ENCODE results near the gene EVX2. TPM values are rescaled to one million over a fixed set of nuclear protein-coding genes. Genes with fewer than 3 reads are reported as not detected.

The EVX2 gene
- total and polyA plus RNA-seq, 2 of the 13 experiments (the other 11 are each of a cell fraction or from before 2014, with no cell fraction given): not detected

- in situ Hi-C loops (cut with HindIII; ENCODE audit: extremely low pct_ligation_motif_present, low pct_unique_long_range_greater_than_20kb) (no loop called here), intact Hi-C loops (cut with micrococcal nuclease; ENCODE audit: unreplicated experiment) (no loop called here)
- no peak overlapping the region for H3K4me2 ChIP-seq (ENCODE audit: low read depth, low read length)
- no peaks in the 10 kb centered on the region for H3K79me2 ChIP-seq (ENCODE audit: insufficient read depth, low read length)
- no peaks in the 10 kb centered on the region for H3K9me3 ChIP-seq (ENCODE audit: low read length)
- no peak overlapping the region for H3K4me3 ChIP-seq (replicated peaks in 1 of 3; ENCODE audit: insufficient read depth in 1 of 3, low read depth in 2 of 3, low read length in 3 of 3)
- H2AFZ ChIP-seq (ENCODE audit: low read length): no peak overlapping the region
- 76% methylated on average over 70 of the region's 86 CpGs for WGBS (ENCODE audit: low lambda C conversion rate)
- no TSS peak for BruUV-seq (replicated peaks)
- H4K20me1 ChIP-seq (ENCODE audit: insufficient read depth, low read length): no peaks in the 10 kb centered on the region
- ATAC-seq (peak; percentile 72), DNase-seq (ENCODE audit: low spot score) (no peak), FAIRE-seq (no peak)
- peaks cover 0 to 74% of the 10 kb centered on the region in 2 experiments; a peak in 4 of 5 replicates for H3K27me3 ChIP-seq (ENCODE audit: control insufficient read depth in 1 of 2, insufficient read depth in 2 of 2, low read length in 2 of 2)
- ChIA-PET CTCF (ENCODE audit: low intra/inter-chr PET ratio, low total read pairs) (interaction anchor here (0.9 kb wide), 1 partner anchor 390 kb away, joined by 5 read pairs; no protein-coding TSS in a partner anchor), POLR2A (no interaction called here)
- H3K36me3 ChIP-seq (replicated peaks in 1 of 2; ENCODE audit: control insufficient read depth in 1 of 2, insufficient read depth in 2 of 2, low read length in 2 of 2): no peaks in the 10 kb centered on the region
- no peak overlapping the region for H3K9ac ChIP-seq (ENCODE audit: insufficient read depth, low read depth, low read length)
- H3K27ac ChIP-seq (ENCODE audit: extremely low read length, insufficient read depth, low read length): no peak overlapping the region
- H3K4me1 ChIP-seq (ENCODE audit: insufficient read depth, low read length): no peaks in the 10 kb centered on the region
- no peak for TF ChIP-seq NCOR1 (IDR thresholded peaks at IDR 0.05; ENCODE audit: borderline replicate concordance, low read length)
- TF ChIP-seq SRSF1 (optimal IDR thresholded peaks at IDR 0.05; ENCODE audit: low read depth, low read length): no peak
- no peak for TF ChIP-seq PTBP1 (IDR thresholded peaks at IDR 0.05; ENCODE audit: low read depth, low read length, poor library complexity, severe bottlenecking)
- TF ChIP-seq KMT2A (CRISPR knock-in tag; IDR thresholded peaks at IDR 0.05): no peak
- TF ChIP-seq ZFP37 (CRISPR knock-in tag; IDR thresholded peaks at IDR 0.05; ENCODE audit: borderline replicate concordance): no peak
- no peak for TF ChIP-seq SAP130 (CRISPR knock-in tag; IDR thresholded peaks at IDR 0.05; ENCODE audit: low read depth)
- no peak for TF ChIP-seq ZNF747 (CRISPR knock-in tag; IDR thresholded peaks at IDR 0.05; ENCODE audit: borderline replicate concordance)
- TF ChIP-seq THAP7 (CRISPR knock-in tag; IDR thresholded peaks at IDR 0.05): no peak
- TF ChIP-seq SP1 (IDR thresholded peaks at IDR 0.05): no peak
- no peak for TF ChIP-seq SP1 (CRISPR knock-in tag; IDR thresholded peaks at IDR 0.05)
- no peak for TF ChIP-seq ZNF660 (CRISPR knock-in tag; IDR thresholded peaks at IDR 0.05; ENCODE audit: borderline replicate concordance, low read depth)
- TF ChIP-seq, protein P1, sequence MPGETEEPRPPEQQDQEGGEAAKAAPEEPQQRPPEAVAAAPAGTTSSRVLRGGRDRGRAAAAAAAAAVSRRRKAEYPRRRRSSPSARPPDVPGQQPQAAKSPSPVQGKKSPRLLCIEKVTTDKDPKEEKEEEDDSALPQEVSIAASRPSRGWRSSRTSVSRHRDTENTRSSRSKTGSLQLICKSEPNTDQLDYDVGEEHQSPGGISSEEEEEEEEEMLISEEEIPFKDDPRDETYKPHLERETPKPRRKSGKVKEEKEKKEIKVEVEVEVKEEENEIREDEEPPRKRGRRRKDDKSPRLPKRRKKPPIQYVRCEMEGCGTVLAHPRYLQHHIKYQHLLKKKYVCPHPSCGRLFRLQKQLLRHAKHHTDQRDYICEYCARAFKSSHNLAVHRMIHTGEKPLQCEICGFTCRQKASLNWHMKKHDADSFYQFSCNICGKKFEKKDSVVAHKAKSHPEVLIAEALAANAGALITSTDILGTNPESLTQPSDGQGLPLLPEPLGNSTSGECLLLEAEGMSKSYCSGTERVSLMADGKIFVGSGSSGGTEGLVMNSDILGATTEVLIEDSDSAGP (CRISPR knock-in tag; IDR thresholded peaks at IDR 0.05; ENCODE audit: borderline replicate concordance): no peak
- TF ChIP-seq, protein P2, sequence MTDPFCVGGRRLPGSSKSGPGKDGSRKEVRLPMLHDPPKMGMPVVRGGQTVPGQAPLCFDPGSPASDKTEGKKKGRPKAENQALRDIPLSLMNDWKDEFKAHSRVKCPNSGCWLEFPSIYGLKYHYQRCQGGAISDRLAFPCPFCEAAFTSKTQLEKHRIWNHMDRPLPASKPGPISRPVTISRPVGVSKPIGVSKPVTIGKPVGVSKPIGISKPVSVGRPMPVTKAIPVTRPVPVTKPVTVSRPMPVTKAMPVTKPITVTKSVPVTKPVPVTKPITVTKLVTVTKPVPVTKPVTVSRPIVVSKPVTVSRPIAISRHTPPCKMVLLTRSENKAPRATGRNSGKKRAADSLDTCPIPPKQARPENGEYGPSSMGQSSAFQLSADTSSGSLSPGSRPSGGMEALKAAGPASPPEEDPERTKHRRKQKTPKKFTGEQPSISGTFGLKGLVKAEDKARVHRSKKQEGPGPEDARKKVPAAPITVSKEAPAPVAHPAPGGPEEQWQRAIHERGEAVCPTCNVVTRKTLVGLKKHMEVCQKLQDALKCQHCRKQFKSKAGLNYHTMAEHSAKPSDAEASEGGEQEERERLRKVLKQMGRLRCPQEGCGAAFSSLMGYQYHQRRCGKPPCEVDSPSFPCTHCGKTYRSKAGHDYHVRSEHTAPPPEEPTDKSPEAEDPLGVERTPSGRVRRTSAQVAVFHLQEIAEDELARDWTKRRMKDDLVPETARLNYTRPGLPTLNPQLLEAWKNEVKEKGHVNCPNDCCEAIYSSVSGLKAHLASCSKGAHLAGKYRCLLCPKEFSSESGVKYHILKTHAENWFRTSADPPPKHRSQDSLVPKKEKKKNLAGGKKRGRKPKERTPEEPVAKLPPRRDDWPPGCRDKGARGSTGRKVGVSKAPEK (CRISPR knock-in tag; IDR thresholded peaks at IDR 0.05; ENCODE audit: borderline replicate concordance): no peak
- peak; percentile 56 for TF ChIP-seq STAG1 (CRISPR knock-in tag; IDR thresholded peaks at IDR 0.05)
- TF ChIP-seq RAD21 (CRISPR knock-in tag; IDR thresholded peaks at IDR 0.05): peak; percentile 80
- TF ChIP-seq ZNF143 (CRISPR knock-in tag; IDR thresholded peaks at IDR 0.05): no peak
- TF ChIP-seq ZNF12 (CRISPR knock-in tag; IDR thresholded peaks at IDR 0.05): no peak
- TF ChIP-seq HNRNPLL (IDR thresholded peaks at IDR 0.05; ENCODE audit: low read depth, low read length, poor library complexity, severe bottlenecking): peak; percentile 25
- TF ChIP-seq CTCF (CRISPR knock-in tag; IDR thresholded peaks at IDR 0.05): peak; percentile 50
These were observed 3.8 kb downstream of the EVX2 start for GRCh38 chr2:176079831-176080539.

Data from HepG2 (cell line).